HCT116 (cell line): ENCODE data around the gene TRMT11.

Experiments
- CBX3 ChIP-seq: IDR thresholded peaks from 2 replicates; pipeline ENCODE4 v1.6.1; 2012; ENCODE audit warnings: low read depth
- CTCF ChIP-seq, 3 experiments: fragments of 200-600 bp in 1 of 3; sonication (generic) in 1 of 3; IDR thresholded peaks in 2 of 3; conservative IDR thresholded peaks in 1 of 3; 2 replicates each; pipeline ENCODE4 v1.5.1; 2012 to 2017; ENCODE audit warnings: low read depth in 2 of 3, low read length in 2 of 3, antibody characterized with exemption in 1 of 3, borderline replicate concordance in 1 of 3, control low read depth in 1 of 3, mild to moderate bottlenecking in 1 of 3, mixed read lengths in 1 of 3, mixed run types in 1 of 3, moderate library complexity in 1 of 3; ENCODE audit not compliant: insufficient read depth in 1 of 3
- EZH2 ChIP-seq: fragments of 200-600 bp; sonication (generic); IDR thresholded peaks from 2 replicates; pipeline ENCODE4 v1.6.1; 2017; ENCODE audit warnings: antibody characterized with exemption, mixed run types
- EZH2phosphoT487 ChIP-seq: fragments of 200-600 bp; IDR thresholded peaks from 2 replicates; pipeline ENCODE4 v1.6.1; 2018; ENCODE audit warnings: antibody characterized with exemption, borderline replicate concordance
- FOSL1 ChIP-seq: IDR thresholded peaks from 2 replicates; pipeline ENCODE4 v1.6.1; 2012; ENCODE audit warnings: low read depth
- POLR2A ChIP-seq: IDR thresholded peaks from 2 replicates; pipeline ENCODE4 v1.7.0; 2011; ENCODE audit warnings: borderline replicate concordance; ENCODE audit not compliant: insufficient read depth, insufficient read length; ENCODE audit errors: extremely low read depth
- POLR2AphosphoS5 ChIP-seq: IDR thresholded peaks from 2 replicates; pipeline ENCODE4 v1.6.1; 2011; ENCODE audit warnings: mild to moderate bottlenecking, low read depth, low read length, moderate library complexity
- RAD21 ChIP-seq: IDR thresholded peaks from 2 replicates; pipeline ENCODE4 v1.6.1; 2012; ENCODE audit warnings: low read depth, mild to moderate bottlenecking
- SIN3A ChIP-seq: IDR thresholded peaks from 2 replicates; pipeline ENCODE4 v1.6.1; 2012; ENCODE audit warnings: low read depth
- SP1 ChIP-seq: IDR thresholded peaks from 2 replicates; pipeline ENCODE4 v1.6.1; 2012; ENCODE audit warnings: low read depth
- SRF ChIP-seq: IDR thresholded peaks from 2 replicates; pipeline ENCODE4 v1.6.1; 2012; ENCODE audit warnings: low read depth
- YY1 ChIP-seq: IDR thresholded peaks from 2 replicates; pipeline ENCODE4 v1.6.1; 2011; ENCODE audit warnings: low read length, low read depth, moderate library complexity, mild to moderate bottlenecking; ENCODE audit not compliant: insufficient replicate concordance; ENCODE audit errors: extremely low read depth
- TF ChIP-seq, protein P1 (sequence below): IDR thresholded peaks from 2 replicates; pipeline ENCODE4 v1.6.1; 2012
- TF ChIP-seq, protein P2 (sequence below): IDR thresholded peaks from 2 replicates; pipeline ENCODE4 v1.6.1; 2012

DNA sequence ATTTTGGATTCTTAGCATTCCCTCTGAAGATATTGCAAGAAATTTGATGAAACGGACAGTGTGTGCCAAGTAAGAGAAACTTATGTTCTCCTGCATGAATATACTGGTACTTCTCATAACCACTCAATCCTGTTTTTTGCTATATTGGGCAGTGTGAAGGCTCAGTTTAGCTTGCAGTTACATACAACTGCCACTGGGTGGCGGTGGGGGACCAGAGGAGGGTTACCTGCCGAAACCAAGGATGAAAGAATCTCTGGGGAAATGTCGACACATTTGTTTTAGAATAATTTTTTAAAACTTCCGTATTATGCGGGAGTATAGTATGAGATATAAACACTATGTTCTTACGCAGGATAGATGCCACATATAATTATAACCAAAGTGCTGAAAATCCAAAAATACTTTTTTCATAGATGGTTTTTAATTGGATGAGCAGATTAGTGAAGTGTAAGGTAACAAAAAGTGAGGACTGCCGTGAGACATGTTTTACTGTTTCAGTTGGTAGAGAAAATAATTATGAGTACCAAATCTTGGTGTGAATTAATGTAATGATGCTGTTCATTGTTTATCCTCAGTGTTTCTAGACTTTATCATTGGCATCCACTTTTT lies 9.7 kb downstream of the TRMT11 start:
- TF ChIP-seq CTCF (IDR thresholded peaks at IDR 0.05 in 2 of 3, conservative IDR thresholded peaks at IDR 0.05 in 1 of 3; ENCODE audit: borderline replicate concordance in 1 of 3, insufficient read depth in 1 of 3, low read depth in 2 of 3, low read length in 2 of 3) (peak; percentile 67 to 97 (median 95)), POLR2A (no peak), RAD21 (peak; percentile 83), POLR2AphosphoS5 (no peak), EZH2 (no peak), SIN3A (no peak), SRF (0 out of 2 replicates have a peak, but pooled peaks have one; percentile 29), EZH2phosphoT487 (no peak), YY1 (no peak), SP1 (no peak), CBX3 (no peak), FOSL1 (no peak)
- TF ChIP-seq, protein P1, sequence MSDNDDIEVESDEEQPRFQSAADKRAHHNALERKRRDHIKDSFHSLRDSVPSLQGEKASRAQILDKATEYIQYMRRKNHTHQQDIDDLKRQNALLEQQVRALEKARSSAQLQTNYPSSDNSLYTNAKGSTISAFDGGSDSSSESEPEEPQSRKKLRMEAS = no peak
- TF ChIP-seq, protein P2, sequence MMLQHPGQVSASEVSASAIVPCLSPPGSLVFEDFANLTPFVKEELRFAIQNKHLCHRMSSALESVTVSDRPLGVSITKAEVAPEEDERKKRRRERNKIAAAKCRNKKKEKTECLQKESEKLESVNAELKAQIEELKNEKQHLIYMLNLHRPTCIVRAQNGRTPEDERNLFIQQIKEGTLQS = no peak
